Activated T-cell treated with anti-CD3 and anti-CD28 coated beads for 4 hours (primary cell): ENCODE measurements around the gene UBE2F.

Experiments
- DNase-seq: peaks from one replicate; pipeline ENCODE4 v3.0.0-alpha.2; 2020

The UBE2F gene

GRCh38 chr2:238082827-238083226 lies 116.0 kb downstream of the UBE2F start:
- no peak for DNase-seq

- DNase-seq = no peak
Measured at GRCh38 chr2:238083919-238084318, 117.1 kb downstream of the UBE2F start.

- DNase-seq = no peak
Measured at GRCh38 chr2:238084761-238085160, 117.9 kb downstream of the UBE2F start.

GRCh38 chr2:238085899-238086298 lies 119.1 kb downstream of the UBE2F start:
- no peak for DNase-seq

- no peak for DNase-seq
Measured at GRCh38 chr2:238087211-238087610, 120.4 kb downstream of the UBE2F start.

GRCh38 chr2:238090887-238091286 lies 124.1 kb downstream of the UBE2F start:
- DNase-seq = no peak

GRCh38 chr2:238091436-238092060 lies 124.7 kb downstream of the UBE2F start:
- no peak for DNase-seq
